Thyroid gland (tissue), 4 donors: ENCODE measurements around the gene GRIPAP1.

Experiments
- CTCF ChIP-seq, 6 experiments: fragments of 200-600 bp in 3 of 6; fragments of 450-650 bp in 3 of 6; sonication (generic) in 3 of 6; IDR thresholded peaks; one replicate each; pipeline ENCODE4 v1.5.1; 2016 to 2019; ENCODE audit warnings: antibody characterized with exemption in 6 of 6, mild to moderate bottlenecking in 2 of 6, inconsistent platforms in 1 of 6, moderate library complexity in 1 of 6
- POLR2A ChIP-seq, 2 donors: fragments of 450-650 bp; IDR thresholded peaks; one replicate each; pipeline ENCODE4 v1.6.1; 2017; ENCODE audit warnings: antibody characterized with exemption in 2 of 2, mild to moderate bottlenecking in 2 of 2, moderate library complexity in 1 of 2

- no peak for TF ChIP-seq CTCF (IDR thresholded peaks at IDR 0.05)
- TF ChIP-seq POLR2A (IDR thresholded peaks at IDR 0.05), result no peak
Measured at GRCh38 chrX:48948589-48948988, 53.5 kb downstream of the GRIPAP1 start.
